GM18505 (cell line): ENCODE data around the gene OR4N2.
"Not testable (repeated sequence)": the region's sequence is repeated elsewhere in the genome, so short reads cannot be mapped to it uniquely, and the experiment has no call there.

Experiments used
- ATAC-seq: cut with Tn5 transposase; IDR thresholded peaks from one replicate; pipeline ENCODE4 v1.9.1; 2021; ENCODE audit not compliant: unreplicated experiment
- POLR2A ChIP-seq: IDR thresholded peaks from 4 replicates; pipeline ENCODE4 v1.6.1; 2011; ENCODE audit warnings: borderline replicate concordance; ENCODE audit not compliant: insufficient read depth, insufficient read length; ENCODE audit errors: extremely low read depth

OR4N2 gene

DNA sequence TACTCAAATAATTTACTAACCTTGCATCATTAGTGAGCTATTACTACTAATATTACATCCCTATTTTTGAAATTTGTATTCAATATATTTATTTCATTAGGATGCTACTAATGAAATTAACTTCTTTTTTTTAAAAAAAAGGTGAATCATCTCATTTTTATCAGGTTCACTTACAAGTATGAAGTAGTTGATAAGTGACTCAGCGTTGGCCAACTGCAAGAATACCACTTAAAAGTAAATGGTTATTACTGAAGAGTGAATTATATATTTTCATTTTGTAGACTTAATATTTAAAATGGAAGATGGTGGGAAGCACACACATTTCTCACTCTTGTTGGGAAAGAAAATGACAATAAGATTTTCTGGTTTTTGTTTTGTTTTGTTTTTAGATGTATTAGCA, 19.6 kb downstream of the OR4N2 start:
- no peak for ATAC-seq
- no peak for TF ChIP-seq POLR2A

DNA sequence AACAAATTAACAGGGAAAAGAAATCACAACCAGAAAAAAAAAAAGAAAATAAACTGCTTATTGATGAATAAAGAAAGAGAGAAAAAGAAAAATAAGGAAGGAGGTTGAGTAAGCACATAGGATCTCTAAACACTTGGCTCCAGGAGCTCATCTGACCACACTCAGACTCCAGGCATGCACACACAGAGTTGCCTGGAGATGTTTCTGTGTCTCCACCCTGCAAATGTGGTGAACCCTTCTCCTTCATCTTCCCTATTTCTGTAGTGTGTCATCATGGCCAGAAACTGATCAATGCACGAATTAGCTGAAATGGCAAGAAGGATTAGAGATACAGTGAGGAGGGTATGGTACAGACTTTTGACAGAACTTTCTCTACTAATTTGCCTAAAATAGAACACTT, 20.2 kb downstream of the OR4N2 start:
- TF ChIP-seq POLR2A = no peak
- ATAC-seq = no peak

DNA sequence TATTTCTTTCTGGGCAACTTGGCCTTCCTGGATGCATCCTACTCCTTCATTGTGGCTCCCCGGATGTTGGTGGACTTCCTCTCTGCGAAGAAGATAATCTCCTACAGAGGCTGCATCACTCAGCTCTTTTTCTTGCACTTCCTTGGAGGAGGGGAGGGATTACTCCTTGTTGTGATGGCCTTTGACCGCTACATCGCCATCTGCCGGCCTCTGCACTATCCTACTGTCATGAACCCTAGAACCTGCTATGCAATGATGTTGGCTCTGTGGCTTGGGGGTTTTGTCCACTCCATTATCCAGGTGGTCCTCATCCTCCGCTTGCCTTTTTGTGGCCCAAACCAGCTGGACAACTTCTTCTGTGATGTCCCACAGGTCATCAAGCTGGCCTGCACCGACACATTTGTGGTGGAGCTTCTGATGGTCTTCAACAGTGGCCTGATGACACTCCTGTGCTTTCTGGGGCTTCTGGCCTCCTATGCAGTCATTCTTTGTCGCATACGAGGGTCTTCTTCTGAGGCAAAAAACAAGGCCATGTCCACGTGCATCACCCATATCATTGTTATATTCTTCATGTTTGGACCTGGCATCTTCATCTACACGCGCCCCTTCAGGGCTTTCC, 24.2 kb downstream of the OR4N2 start:
- not testable (repeated sequence) for ATAC-seq

DNA sequence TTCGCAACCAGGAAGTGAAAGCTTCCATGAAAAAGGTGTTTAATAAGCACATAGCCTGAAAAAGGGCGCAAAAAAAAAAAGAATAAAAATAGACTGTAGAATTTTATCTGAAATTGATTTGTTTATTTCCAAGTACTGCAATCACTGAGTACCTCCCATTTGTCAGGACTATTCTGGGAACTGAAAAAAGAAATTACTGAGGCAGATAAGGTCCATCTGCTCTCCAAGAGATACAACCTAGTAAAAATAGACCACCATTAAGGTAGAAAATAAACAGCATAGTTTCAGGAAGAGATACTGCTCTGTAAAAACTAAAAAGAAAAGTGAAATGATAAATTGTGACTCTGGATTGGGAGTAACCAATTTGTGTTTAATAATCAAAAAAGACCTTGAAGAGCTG, 24.7 kb downstream of the OR4N2 start:
- no peak for TF ChIP-seq POLR2A
- ATAC-seq = no peak

DNA sequence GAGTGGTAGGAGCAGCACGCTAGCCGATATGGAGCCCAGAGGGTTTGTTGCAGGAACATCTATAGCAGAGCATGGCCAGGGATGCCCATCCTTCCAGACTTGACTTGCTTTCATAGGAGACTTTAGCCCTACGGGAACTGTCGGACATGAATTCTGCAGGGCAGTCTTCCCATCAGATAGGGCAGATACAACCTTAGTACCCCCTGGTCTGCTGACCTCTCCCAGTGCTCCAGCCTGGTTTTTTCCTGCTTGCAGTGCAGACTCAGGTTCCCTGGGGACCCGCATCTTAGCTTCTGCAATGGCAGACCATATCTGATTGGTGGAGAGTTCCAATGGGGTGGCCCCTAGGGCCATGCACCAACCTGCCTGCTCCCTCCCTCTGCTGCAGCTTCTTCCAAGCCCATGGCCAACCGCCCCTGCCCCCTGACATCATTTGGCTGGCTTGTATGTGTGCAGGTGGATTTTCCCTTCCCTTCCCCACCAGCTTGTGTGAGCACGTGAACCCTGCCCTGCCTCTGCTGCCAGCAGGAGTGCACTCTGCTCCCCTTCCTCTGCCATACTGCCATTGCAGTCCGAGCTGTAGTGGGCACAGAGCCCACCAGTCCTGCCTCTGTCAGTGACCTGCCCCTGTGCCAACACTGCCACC, 30.8 kb downstream of the OR4N2 start:
- not testable (repeated sequence) for ATAC-seq

DNA sequence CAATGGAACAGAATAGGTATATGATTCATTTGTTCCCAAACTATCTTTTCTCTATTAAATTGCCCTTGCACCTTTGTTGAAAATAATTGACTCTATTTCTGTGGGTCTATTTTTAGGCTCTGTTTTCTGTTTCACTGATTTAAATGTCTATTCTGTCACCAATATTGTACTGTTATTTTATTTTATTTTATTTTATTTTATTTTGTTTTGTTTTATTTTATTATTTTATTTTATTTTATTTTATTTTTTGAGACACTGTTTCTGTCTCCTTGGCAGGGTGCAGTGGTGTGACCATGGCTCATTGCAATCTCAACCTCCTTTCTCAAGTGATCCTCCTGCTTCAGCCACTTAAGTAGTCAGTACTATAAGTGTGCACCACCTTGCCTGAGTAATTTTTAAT, 34.9 kb downstream of the OR4N2 start:
- TF ChIP-seq POLR2A = no peak
- ATAC-seq = no peak

DNA sequence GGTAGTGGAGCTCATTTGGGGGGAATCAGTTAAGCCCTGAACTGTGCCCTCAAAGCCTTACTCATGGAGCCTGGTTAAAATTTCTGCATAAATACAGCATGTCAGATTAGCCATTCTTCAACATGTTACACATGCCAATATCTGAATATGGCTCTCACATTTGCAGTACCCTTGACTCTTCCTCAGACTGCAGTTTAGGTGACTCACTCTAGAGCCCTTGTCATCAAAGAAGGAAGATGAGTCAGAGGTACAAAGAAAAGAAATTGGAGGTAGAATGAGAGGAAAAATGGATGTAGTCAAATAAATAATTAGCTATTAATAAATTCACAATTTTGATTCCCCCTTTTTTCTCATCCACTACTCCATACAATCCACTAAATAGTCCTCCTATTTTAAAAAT, 47.8 kb downstream of the OR4N2 start:
- no peak for TF ChIP-seq POLR2A
- no peak for ATAC-seq

DNA sequence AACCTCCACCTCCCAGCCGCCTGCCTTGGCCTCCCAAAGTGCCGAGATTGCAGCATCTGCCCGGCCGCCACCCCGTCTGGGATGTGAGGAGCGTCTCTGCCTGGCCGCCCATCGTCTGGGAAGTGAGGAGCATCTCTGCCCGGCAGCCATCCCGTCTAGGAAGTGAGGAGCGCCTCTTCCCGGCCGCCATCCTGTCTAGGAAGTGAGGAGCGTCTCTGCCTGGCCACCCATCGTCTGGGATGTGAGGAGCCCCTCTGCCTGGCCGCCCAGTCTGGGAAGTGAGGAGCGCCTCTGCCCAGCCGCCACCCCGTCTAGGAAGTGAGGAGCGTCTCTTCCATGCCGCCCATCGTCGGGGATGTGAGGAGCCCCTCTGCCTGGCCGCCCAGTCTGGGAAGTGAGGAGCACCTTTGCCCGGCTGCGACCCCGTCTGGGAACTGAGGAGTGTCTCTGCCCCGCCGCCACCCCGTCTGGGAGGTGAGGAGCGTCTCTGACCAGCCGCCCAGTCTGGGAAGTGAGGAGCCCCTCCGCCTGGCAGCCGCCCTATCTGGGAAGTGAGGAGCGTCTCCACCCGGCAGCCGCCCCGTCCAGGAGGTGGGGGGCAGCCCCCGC, 62.6 kb downstream of the OR4N2 start:
- not testable (repeated sequence) for ATAC-seq

DNA sequence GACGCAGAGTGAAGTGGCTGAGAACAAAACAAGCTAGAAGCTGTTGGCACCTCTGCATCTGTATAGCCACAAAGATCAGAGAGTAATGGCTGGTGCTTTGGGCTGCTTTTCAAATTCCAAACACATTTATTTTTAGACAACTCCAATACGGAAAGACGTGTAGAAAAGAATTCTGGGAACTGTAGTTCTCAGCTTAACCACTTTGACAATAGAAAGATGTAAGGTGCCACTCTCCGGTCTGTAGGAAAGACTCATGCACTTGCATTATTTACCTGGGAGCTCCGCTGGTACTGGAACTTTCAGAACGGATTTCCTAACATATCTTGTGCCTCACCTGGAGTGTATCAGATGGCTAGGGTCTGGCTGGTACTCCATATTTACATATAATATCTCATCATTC, 69.6 kb downstream of the OR4N2 start:
- TF ChIP-seq POLR2A = no peak
- ATAC-seq = no peak

DNA sequence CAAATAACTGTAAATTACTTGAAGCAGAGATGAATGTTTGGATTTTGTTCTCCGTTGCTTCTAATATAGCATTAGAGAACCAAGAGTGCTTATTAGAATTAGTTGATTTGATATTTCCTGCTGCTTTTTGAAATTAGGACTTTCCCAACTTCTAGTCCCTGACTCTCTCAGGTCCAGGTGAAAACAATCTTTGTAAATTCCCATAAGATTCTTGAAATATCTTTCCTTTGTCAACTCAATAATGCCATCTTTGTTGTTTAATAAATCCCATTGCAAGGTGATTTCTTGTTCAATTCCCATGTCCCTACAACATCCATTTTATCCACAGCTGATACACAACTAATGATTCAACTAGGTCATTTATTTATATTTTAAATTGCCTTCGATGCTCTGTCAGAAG, 71.3 kb downstream of the OR4N2 start, which contains the start of gene OR4K2:
OR4K2 (plus strand) TSS at position 301 of the 400 bp plus-strand sequence. CDS start 1,126 bp downstream, outside the sequence.
- TF ChIP-seq POLR2A = no peak
- no peak for ATAC-seq

DNA sequence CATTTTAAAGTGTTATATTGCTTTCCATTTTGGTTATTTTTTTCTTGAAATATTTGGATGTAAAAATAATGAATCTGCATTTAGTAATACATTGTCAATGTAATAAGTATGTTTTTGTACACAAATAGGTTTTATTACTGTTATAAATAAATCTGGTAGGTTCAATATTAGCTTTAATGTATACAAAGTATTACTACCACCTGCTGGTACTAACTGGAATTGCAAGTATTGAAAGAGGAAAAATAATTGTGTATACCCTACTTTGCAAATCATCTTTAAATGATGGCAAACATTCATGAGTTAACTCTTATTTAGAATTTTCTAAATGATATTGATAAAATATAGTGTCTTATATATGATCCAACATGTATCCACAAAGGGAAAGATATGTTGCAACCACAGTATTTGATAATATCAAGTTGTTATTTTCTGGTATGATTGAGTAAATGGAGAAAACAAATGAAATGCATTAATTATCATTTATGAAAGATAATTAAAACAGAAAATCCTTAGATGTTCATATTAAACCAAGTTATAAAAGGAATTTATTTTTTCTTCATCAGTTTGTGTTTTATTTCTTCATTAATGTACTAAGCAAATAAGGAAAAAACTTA, 74.6 kb downstream of the OR4N2 start:
- no peak for TF ChIP-seq POLR2A
- ATAC-seq = no peak
